ENCODE results near the gene ADPRS.

Gene ADPRS

DNA sequence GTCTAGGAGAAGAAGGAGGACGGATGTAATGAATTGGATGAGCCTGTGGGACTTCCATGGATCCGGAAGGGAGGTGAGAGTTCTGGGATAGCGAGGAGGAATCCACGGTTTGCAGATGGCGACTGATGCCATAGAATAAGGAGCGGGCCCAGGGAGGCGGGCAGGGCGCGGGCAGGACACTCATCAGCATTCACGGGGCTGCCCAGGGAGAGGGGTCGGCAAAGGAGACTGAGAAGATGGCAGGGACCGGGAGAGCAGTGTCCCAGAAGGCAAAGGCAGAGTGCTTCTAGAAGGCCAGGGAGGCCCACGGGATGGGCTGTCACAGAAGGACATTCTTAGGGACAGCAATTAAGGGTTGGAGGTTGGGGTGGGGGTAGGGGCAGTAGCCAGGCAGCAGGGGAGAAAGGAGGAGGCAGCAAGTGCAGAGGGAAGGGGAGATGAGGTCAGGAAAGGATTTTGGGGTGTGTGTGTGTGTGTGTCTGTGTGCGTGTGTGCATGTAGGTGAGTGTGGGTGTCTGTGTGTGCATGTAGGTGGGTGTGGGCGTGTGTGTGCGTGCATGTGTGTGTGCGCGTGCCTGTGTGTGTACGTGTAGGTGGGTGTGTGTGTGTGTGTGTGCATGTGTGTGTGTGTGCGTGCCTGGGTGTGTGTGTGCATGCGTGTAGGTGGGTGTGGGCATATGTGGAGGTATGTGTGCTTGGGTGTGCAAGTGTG is 37.5 kb downstream of the ADPRS start:
- DNase-seq (no peak), ATAC-seq (ENCODE audit: insufficient read depth, low read depth) (no peak)
- Histone ChIP-seq H3K36me3 (ENCODE audit: insufficient read depth, low read length) (no peaks in the 10 kb centered on the region), H3K4me3 (ENCODE audit: low read depth in 1 of 2, low read length in 2 of 2) (no peak overlapping the region), H3K9me3 (ENCODE audit: insufficient read depth, low read length, severe bottlenecking) (no peaks in the 10 kb centered on the region), H4K20me1 (ENCODE audit: insufficient read depth, low read length) (no peaks in the 10 kb centered on the region), H3K27ac (ENCODE audit: low read length) (no peak overlapping the region), H3K4me1 (ENCODE audit: insufficient read depth, low read length) (no peaks in the 10 kb centered on the region), H3K9ac (ENCODE audit: low read depth, low read length) (no peak overlapping the region), H3K27me3 (ENCODE audit: insufficient read depth, low read length, poor library complexity) (no peaks in the 10 kb centered on the region), H3K79me2 (ENCODE audit: insufficient read depth, low read length) (no peaks in the 10 kb centered on the region), H2AFZ (ENCODE audit: low read depth, low read length) (no peak overlapping the region), H3K4me2 (ENCODE audit: insufficient read depth, low read length) (no peak overlapping the region)
- TF ChIP-seq, protein P1, sequence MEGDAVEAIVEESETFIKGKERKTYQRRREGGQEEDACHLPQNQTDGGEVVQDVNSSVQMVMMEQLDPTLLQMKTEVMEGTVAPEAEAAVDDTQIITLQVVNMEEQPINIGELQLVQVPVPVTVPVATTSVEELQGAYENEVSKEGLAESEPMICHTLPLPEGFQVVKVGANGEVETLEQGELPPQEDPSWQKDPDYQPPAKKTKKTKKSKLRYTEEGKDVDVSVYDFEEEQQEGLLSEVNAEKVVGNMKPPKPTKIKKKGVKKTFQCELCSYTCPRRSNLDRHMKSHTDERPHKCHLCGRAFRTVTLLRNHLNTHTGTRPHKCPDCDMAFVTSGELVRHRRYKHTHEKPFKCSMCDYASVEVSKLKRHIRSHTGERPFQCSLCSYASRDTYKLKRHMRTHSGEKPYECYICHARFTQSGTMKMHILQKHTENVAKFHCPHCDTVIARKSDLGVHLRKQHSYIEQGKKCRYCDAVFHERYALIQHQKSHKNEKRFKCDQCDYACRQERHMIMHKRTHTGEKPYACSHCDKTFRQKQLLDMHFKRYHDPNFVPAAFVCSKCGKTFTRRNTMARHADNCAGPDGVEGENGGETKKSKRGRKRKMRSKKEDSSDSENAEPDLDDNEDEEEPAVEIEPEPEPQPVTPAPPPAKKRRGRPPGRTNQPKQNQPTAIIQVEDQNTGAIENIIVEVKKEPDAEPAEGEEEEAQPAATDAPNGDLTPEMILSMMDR (IDR thresholded peaks at IDR 0.05; ENCODE audit: borderline replicate concordance, extremely low read depth, low read length, poor library complexity, severe bottlenecking), result no peak
- no peak for TF ChIP-seq EZH2 (IDR thresholded peaks at IDR 0.05; ENCODE audit: borderline replicate concordance, low read depth, low read length, severe bottlenecking)

DNA sequence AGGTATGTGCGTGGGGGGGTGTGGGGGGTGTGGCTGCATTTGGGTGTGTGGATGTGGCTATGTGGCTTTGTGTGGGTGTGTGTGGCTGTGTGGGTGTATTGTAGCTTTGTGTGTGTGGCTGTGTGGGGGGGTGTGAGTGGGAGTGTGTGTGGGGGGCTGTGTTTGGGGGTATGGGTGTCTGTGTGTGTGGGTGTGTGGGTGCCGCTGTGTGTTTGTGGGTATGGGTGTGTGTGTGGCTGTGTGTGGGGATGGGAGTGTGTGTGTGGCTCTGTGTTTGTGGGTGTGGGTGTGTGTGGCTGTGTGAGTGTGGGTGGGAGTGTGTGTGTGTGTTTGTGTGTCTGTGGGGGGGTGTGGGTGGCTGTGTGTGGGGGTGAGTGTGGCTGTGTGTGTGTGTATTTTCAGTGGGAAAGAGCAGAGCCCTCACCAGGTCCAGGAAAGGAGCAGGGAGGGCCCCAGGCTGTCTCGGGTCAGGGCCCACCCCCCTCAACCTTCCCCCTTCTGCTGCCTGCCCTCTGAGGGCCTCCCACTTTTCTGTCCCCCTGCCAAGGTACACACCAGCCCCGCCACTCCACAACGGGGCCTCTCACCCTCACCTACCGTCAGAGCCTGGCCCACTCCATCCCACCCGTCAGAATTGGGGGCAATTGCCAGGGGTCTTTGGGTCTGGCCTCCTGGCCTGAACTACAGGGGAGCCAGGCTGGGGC is 38.3 kb downstream of the ADPRS start:
- H3K9me3 ChIP-seq (ENCODE audit: insufficient read depth, low read length, severe bottlenecking), result no peaks in the 10 kb centered on the region
- H3K27me3 ChIP-seq (ENCODE audit: insufficient read depth, low read length, poor library complexity), result no peaks in the 10 kb centered on the region
- ATAC-seq (ENCODE audit: insufficient read depth, low read depth) (no peak), DNase-seq (no peak)
- H3K79me2 ChIP-seq (ENCODE audit: insufficient read depth, low read length), result no peaks in the 10 kb centered on the region
- no peak overlapping the region for H3K27ac ChIP-seq (ENCODE audit: low read length)
- no peak overlapping the region for H3K4me3 ChIP-seq (ENCODE audit: low read depth in 1 of 2, low read length in 2 of 2)
- no peak overlapping the region for H3K9ac ChIP-seq (ENCODE audit: low read depth, low read length)
- no peaks in the 10 kb centered on the region for H4K20me1 ChIP-seq (ENCODE audit: insufficient read depth, low read length)
- H3K4me1 ChIP-seq (ENCODE audit: insufficient read depth, low read length), result no peaks in the 10 kb centered on the region
- no peaks in the 10 kb centered on the region for H3K36me3 ChIP-seq (ENCODE audit: insufficient read depth, low read length)
- TF ChIP-seq EZH2 (IDR thresholded peaks at IDR 0.05; ENCODE audit: borderline replicate concordance, low read depth, low read length, severe bottlenecking), result no peak
- TF ChIP-seq, protein P1 (IDR thresholded peaks at IDR 0.05; ENCODE audit: borderline replicate concordance, extremely low read depth, low read length, poor library complexity, severe bottlenecking), result no peak
- no peak overlapping the region for H3K4me2 ChIP-seq (ENCODE audit: insufficient read depth, low read length)
- no peak overlapping the region for H2AFZ ChIP-seq (ENCODE audit: low read depth, low read length)

DNA sequence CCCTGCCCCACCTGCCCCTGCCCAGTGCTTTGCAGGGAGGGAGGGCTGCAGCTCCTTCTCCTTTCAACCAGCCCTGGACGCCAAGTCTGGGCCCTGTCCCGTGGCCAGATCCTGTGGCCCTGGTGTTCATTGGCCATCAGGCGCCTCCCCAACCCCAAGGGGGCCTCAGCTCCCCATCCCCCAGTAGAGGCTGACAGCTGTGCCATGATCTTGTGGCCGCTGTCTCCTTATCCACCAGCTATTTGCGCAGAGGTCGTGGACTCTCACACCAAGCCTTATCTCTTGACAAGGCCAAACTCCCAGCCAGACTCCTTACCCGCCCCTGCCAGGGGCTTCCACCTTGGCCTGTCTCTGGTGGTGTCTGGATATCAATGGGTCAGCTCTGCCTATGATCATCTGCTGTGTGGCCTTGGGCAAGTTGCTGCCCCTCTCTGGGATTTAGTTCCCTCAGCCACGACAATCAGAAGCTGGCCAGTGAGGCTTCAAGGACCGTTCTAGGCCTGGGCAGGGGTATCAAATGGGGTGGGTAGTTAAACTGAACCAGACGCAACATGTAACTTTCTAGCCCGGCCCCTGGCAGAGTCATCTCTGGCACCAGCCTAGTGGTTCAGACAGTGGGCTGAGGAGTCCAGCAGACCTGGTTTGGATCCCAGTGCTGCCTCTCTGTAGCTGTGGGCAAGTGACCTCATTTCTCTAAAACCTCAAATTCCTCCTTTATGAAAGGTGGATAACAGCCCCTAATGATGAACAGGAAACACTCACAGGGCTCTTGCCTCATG is 39.6 kb downstream of the ADPRS start:
- no peak overlapping the region for H2AFZ ChIP-seq (ENCODE audit: low read depth, low read length)

More for the DNA sequence above, 39.6 kb downstream of the ADPRS start:
- DNase-seq (no peak), ATAC-seq (ENCODE audit: insufficient read depth, low read depth) (no peak)
- no peak for TF ChIP-seq EZH2 (IDR thresholded peaks at IDR 0.05; ENCODE audit: borderline replicate concordance, low read depth, low read length, severe bottlenecking)
- TF ChIP-seq, protein P1 (IDR thresholded peaks at IDR 0.05; ENCODE audit: borderline replicate concordance, extremely low read depth, low read length, poor library complexity, severe bottlenecking), result no peak
- Histone ChIP-seq H3K4me1 (ENCODE audit: insufficient read depth, low read length) (no peaks in the 10 kb centered on the region), H3K27me3 (ENCODE audit: insufficient read depth, low read length, poor library complexity) (no peaks in the 10 kb centered on the region), H3K79me2 (ENCODE audit: insufficient read depth, low read length) (no peaks in the 10 kb centered on the region), H3K4me3 (ENCODE audit: low read depth in 1 of 2, low read length in 2 of 2) (no peak overlapping the region), H3K4me2 (ENCODE audit: insufficient read depth, low read length) (no peak overlapping the region), H4K20me1 (ENCODE audit: insufficient read depth, low read length) (no peaks in the 10 kb centered on the region), H3K9ac (ENCODE audit: low read depth, low read length) (no peak overlapping the region), H3K9me3 (ENCODE audit: insufficient read depth, low read length, severe bottlenecking) (no peaks in the 10 kb centered on the region), H3K27ac (ENCODE audit: low read length) (no peak overlapping the region), H3K36me3 (ENCODE audit: insufficient read depth, low read length) (no peaks in the 10 kb centered on the region)

Measured in DND-41 (cell line).